ENCODE results near the gene WFDC8.

GRCh38 chr20:45515147-45515913 is 63.8 kb downstream of the WFDC8 start, which contains the start of gene SPINT3:
- TF ChIP-seq CTCF (IDR thresholded peaks at IDR 0.05; ENCODE audit: low read length), result no peak
- TF ChIP-seq EZH2 (IDR thresholded peaks at IDR 0.05; ENCODE audit: borderline replicate concordance, low read length), result no peak
